Measurements from ENCODE around the gene CDKN1B.

CDKN1B gene

GRCh38 chr12:12681061-12681765, 36.0 kb upstream of the CDKN1B start:
- no peaks in the 10 kb centered on the region for H3K9me3 ChIP-seq (ENCODE audit: insufficient read depth, low read length)
- H3K9ac ChIP-seq (ENCODE audit: insufficient read length, low read depth): no peak overlapping the region
- H3K36me3 ChIP-seq (ENCODE audit: insufficient read depth, insufficient read length, low read length): peaks cover 4% of the 10 kb centered on the region
- H3K4me1 ChIP-seq (ENCODE audit: insufficient read depth, insufficient read length): peaks cover 5% of the 10 kb centered on the region
- no peaks in the 10 kb centered on the region for H3K27me3 ChIP-seq (ENCODE audit: insufficient read depth, insufficient read length)
- H3K4me3 ChIP-seq (ENCODE audit: insufficient read length, low read depth): no peak overlapping the region
- DNase-seq (ENCODE audit: low read depth, low spot score): no peak
- TF ChIP-seq YY1 (IDR thresholded peaks at IDR 0.05; ENCODE audit: insufficient read depth, insufficient read length): no peak

- Histone ChIP-seq H3K9me3 (ENCODE audit: insufficient read depth, low read length) (no peaks in the 10 kb centered on the region), H3K27me3 (ENCODE audit: insufficient read depth, insufficient read length) (no peaks in the 10 kb centered on the region)
Measured at GRCh38 chr12:12682284-12682683, 34.9 kb upstream of the CDKN1B start.

GRCh38 chr12:12683136-12683697, 34.0 kb upstream of the CDKN1B start:
- Histone ChIP-seq H3K36me3 (ENCODE audit: insufficient read depth, insufficient read length, low read length) (peaks cover 4% of the 10 kb centered on the region), H3K9me3 (ENCODE audit: insufficient read depth, low read length) (no peaks in the 10 kb centered on the region), H3K27me3 (ENCODE audit: insufficient read depth, insufficient read length) (no peaks in the 10 kb centered on the region), H3K9ac (ENCODE audit: insufficient read length, low read depth) (peak overlapping the region; percentile 78), H3K4me1 (ENCODE audit: insufficient read depth, insufficient read length) (peaks cover 5% of the 10 kb centered on the region), H3K4me3 (ENCODE audit: insufficient read length, low read depth) (peak overlapping the region; percentile 60)
- no peak for TF ChIP-seq YY1 (IDR thresholded peaks at IDR 0.05; ENCODE audit: insufficient read depth, insufficient read length)
- no peak for TF ChIP-seq ZNF274 (IDR thresholded peaks at IDR 0.05; ENCODE audit: low read depth, low read length)
- no peak for TF ChIP-seq SUZ12 (IDR thresholded peaks at IDR 0.05; ENCODE audit: extremely low read depth, insufficient read depth, insufficient read length)
- DNase-seq (ENCODE audit: low read depth, low spot score): no peak

More at GRCh38 chr12:12682284-12682683, 34.9 kb upstream of the CDKN1B start:
- Histone ChIP-seq H3K9ac (ENCODE audit: insufficient read length, low read depth) (no peak overlapping the region), H3K36me3 (ENCODE audit: insufficient read depth, insufficient read length, low read length) (peaks cover 4% of the 10 kb centered on the region), H3K4me1 (ENCODE audit: insufficient read depth, insufficient read length) (peaks cover 5% of the 10 kb centered on the region), H3K4me3 (ENCODE audit: insufficient read length, low read depth) (peak overlapping the region; percentile 0)
- DNase-seq (ENCODE audit: low read depth, low spot score): no peak
- TF ChIP-seq SUZ12 (IDR thresholded peaks at IDR 0.05; ENCODE audit: extremely low read depth, insufficient read depth, insufficient read length): no peak
- TF ChIP-seq ZNF274 (IDR thresholded peaks at IDR 0.05; ENCODE audit: low read depth, low read length): no peak
- no peak for TF ChIP-seq YY1 (IDR thresholded peaks at IDR 0.05; ENCODE audit: insufficient read depth, insufficient read length)

- no peak for TF ChIP-seq SUZ12 (IDR thresholded peaks at IDR 0.05; ENCODE audit: extremely low read depth, insufficient read depth, insufficient read length)
- TF ChIP-seq YY1 (IDR thresholded peaks at IDR 0.05; ENCODE audit: insufficient read depth, insufficient read length): no peak
- no peak for TF ChIP-seq ZNF274 (IDR thresholded peaks at IDR 0.05; ENCODE audit: low read depth, low read length)
- Histone ChIP-seq H3K4me1 (ENCODE audit: insufficient read depth, insufficient read length) (peaks cover 5% of the 10 kb centered on the region), H3K4me3 (ENCODE audit: insufficient read length, low read depth) (peak overlapping the region; percentile 60), H3K36me3 (ENCODE audit: insufficient read depth, insufficient read length, low read length) (peaks cover 4% of the 10 kb centered on the region), H3K9me3 (ENCODE audit: insufficient read depth, low read length) (no peaks in the 10 kb centered on the region), H3K27me3 (ENCODE audit: insufficient read depth, insufficient read length) (no peaks in the 10 kb centered on the region), H3K9ac (ENCODE audit: insufficient read length, low read depth) (peak overlapping the region; percentile 78)
- no peak for DNase-seq (ENCODE audit: low read depth, low spot score)
Measured at GRCh38 chr12:12683725-12684124, 33.4 kb upstream of the CDKN1B start.

GRCh38 chr12:12684375-12685106, 32.6 kb upstream of the CDKN1B start:
- TF ChIP-seq SUZ12 (IDR thresholded peaks at IDR 0.05; ENCODE audit: extremely low read depth, insufficient read depth, insufficient read length) (no peak), YY1 (IDR thresholded peaks at IDR 0.05; ENCODE audit: insufficient read depth, insufficient read length) (peak; percentile 74), ZNF274 (IDR thresholded peaks at IDR 0.05; ENCODE audit: low read depth, low read length) (no peak)
- DNase-seq (ENCODE audit: low read depth, low spot score): peak; percentile 100
- peak overlapping the region; percentile 60 for H3K4me3 ChIP-seq (ENCODE audit: insufficient read length, low read depth)

GRCh38 chr12:12685305-12685704, 31.9 kb upstream of the CDKN1B start:
- no peaks in the 10 kb centered on the region for H3K9me3 ChIP-seq (ENCODE audit: insufficient read depth, low read length)
- TF ChIP-seq YY1 (IDR thresholded peaks at IDR 0.05; ENCODE audit: insufficient read depth, insufficient read length) (no peak), SUZ12 (IDR thresholded peaks at IDR 0.05; ENCODE audit: extremely low read depth, insufficient read depth, insufficient read length) (no peak), ZNF274 (IDR thresholded peaks at IDR 0.05; ENCODE audit: low read depth, low read length) (no peak)
- no peaks in the 10 kb centered on the region for H3K27me3 ChIP-seq (ENCODE audit: insufficient read depth, insufficient read length)
- H3K9ac ChIP-seq (ENCODE audit: insufficient read length, low read depth): no peak overlapping the region
- H3K4me3 ChIP-seq (ENCODE audit: insufficient read length, low read depth): no peak overlapping the region
- peak; percentile 81 for DNase-seq (ENCODE audit: low read depth, low spot score)
- peaks cover 5% of the 10 kb centered on the region for H3K4me1 ChIP-seq (ENCODE audit: insufficient read depth, insufficient read length)
- H3K36me3 ChIP-seq (ENCODE audit: insufficient read depth, insufficient read length, low read length): peaks cover 4% of the 10 kb centered on the region

More at GRCh38 chr12:12684375-12685106, 32.6 kb upstream of the CDKN1B start:
- H3K36me3 ChIP-seq (ENCODE audit: insufficient read depth, insufficient read length, low read length): peaks cover 4% of the 10 kb centered on the region
- no peaks in the 10 kb centered on the region for H3K27me3 ChIP-seq (ENCODE audit: insufficient read depth, insufficient read length)
- peaks cover 5% of the 10 kb centered on the region for H3K4me1 ChIP-seq (ENCODE audit: insufficient read depth, insufficient read length)
- H3K9me3 ChIP-seq (ENCODE audit: insufficient read depth, low read length): no peaks in the 10 kb centered on the region
- H3K9ac ChIP-seq (ENCODE audit: insufficient read length, low read depth): peak overlapping the region; percentile 78

GRCh38 chr12:12686472-12686871, 30.7 kb upstream of the CDKN1B start:
- no peak for TF ChIP-seq ZNF274 (IDR thresholded peaks at IDR 0.05; ENCODE audit: low read depth, low read length)
- no peak for TF ChIP-seq SUZ12 (IDR thresholded peaks at IDR 0.05; ENCODE audit: extremely low read depth, insufficient read depth, insufficient read length)
- no peak for TF ChIP-seq YY1 (IDR thresholded peaks at IDR 0.05; ENCODE audit: insufficient read depth, insufficient read length)
- H3K9ac ChIP-seq (ENCODE audit: insufficient read length, low read depth): no peak overlapping the region
- no peak for DNase-seq (ENCODE audit: low read depth, low spot score)
- H3K27me3 ChIP-seq (ENCODE audit: insufficient read depth, insufficient read length): no peaks in the 10 kb centered on the region
- no peaks in the 10 kb centered on the region for H3K9me3 ChIP-seq (ENCODE audit: insufficient read depth, low read length)
- H3K4me3 ChIP-seq (ENCODE audit: insufficient read length, low read depth): no peak overlapping the region
- H3K36me3 ChIP-seq (ENCODE audit: insufficient read depth, insufficient read length, low read length): peaks cover under 1% of the 10 kb centered on the region
- H3K4me1 ChIP-seq (ENCODE audit: insufficient read depth, insufficient read length): peaks cover under 1% of the 10 kb centered on the region

Data from NT2/D1 (cell line).